Esophagus muscularis mucosa (tissue), 4 donors: Measurements from ENCODE around the gene CMC1. TPM values are rescaled to one million over a fixed set of nuclear protein-coding genes. Genes with fewer than 3 reads are reported as not detected.

Source experiments
- DNase-seq: peaks from one replicate; pipeline ENCODE4 v3.0.0-alpha.2; 2017; ENCODE audit errors: extremely low spot score
- H3K27ac ChIP-seq, 4 donors: fragments of 200-600 bp; sonication (generic); replicated peaks in 1 of 4; 1 replicate in 3 of 4; 2 replicates in 1 of 4; pipeline ENCODE4 v1.5.1; 2016 to 2019; ENCODE audit warnings: mild to moderate bottlenecking in 1 of 4
- H3K27me3 ChIP-seq, 4 donors: fragments of 200-600 bp; sonication (generic); one replicate each; pipeline versions ENCODE4 v1.5.1 to v1.6.0; 2016 to 2019
- H3K36me3 ChIP-seq, 4 donors: fragments of 200-600 bp; sonication (generic); one replicate each; pipeline ENCODE4 v1.5.1; 2016 to 2019
- H3K4me1 ChIP-seq, 4 donors: fragments of 200-600 bp; sonication (generic); one replicate each; pipeline ENCODE4 v1.5.1; 2016 to 2019
- H3K4me3 ChIP-seq, 4 donors: fragments of 200-600 bp; sonication (generic); 1 replicate in 2 of 4; 2 replicates in 2 of 4; pipeline ENCODE4 v1.5.1; 2016 to 2019; ENCODE audit warnings: mild to moderate bottlenecking in 4 of 4, moderate library complexity in 1 of 4
- H3K9me3 ChIP-seq, 4 donors: fragments of 200-600 bp; sonication (generic); 1 replicate in 3 of 4; 2 replicates in 1 of 4; pipeline ENCODE4 v1.5.1; 2016 to 2019
- EP300 ChIP-seq: sonication (generic); formaldehyde crosslinking; IDR thresholded peaks from one replicate; pipeline ENCODE4 v1.6.1; 2017; ENCODE audit warnings: antibody characterized with exemption
- POLR2A ChIP-seq: fragments of 450-650 bp; IDR thresholded peaks from one replicate; pipeline ENCODE4 v1.6.1; 2017; ENCODE audit warnings: antibody characterized with exemption, moderate library complexity, mild to moderate bottlenecking, low read depth
- POLR2AphosphoS5 ChIP-seq, 2 donors: sonication (generic); formaldehyde crosslinking; IDR thresholded peaks; one replicate each; pipeline ENCODE4 v1.6.1; 2017; ENCODE audit warnings: antibody characterized with exemption in 2 of 2
- WGBS: methylation state at CpG from one replicate; pipeline ENCODE4 v1.1.5; 2018; 5-methylcytosine and 5-hydroxymethylcytosine counted together
- intact Hi-C: fragments of 100-400 bp; cut with DNase I; formaldehyde crosslinking; loops from one replicate; pipeline ENCODE4 v1.15.1; 2023
- total RNA-seq, 4 donors: library from RNA; depleted of rRNA; stranded (reverse); fragments of >200 nt; gene quantifications; one replicate each; pipeline versions ENCODE4 v1.1.0 to v1.2.1, GENCODE V29; 2016
- TF ChIP-seq, protein P1 (sequence below), 3 experiments: fragments of 200-600 bp in 2 of 3; fragments of 450-650 bp in 1 of 3; sonication (generic) in 2 of 3; IDR thresholded peaks; one replicate each; pipeline ENCODE4 v1.5.1; 2017 to 2019; ENCODE audit warnings: antibody characterized with exemption in 3 of 3, mild to moderate bottlenecking in 2 of 3, moderate library complexity in 1 of 3

Gene CMC1
- total RNA-seq, 4 donors from 2014 or later: 9.1 to 20.3 (median 15.0) TPM

- Histone ChIP-seq H3K27ac (no peak overlapping the region), H3K4me1 (peaks cover 0 to 4% (median 0%) of the 10 kb centered on the region in 4 donors), H3K27me3 (no peaks in the 10 kb centered on the region), H3K9me3 (no peaks in the 10 kb centered on the region), H3K4me3 (no peak overlapping the region), H3K36me3 (no peaks in the 10 kb centered on the region)
- no peak for DNase-seq
- intact Hi-C loops: no loop called here
- 84% methylated on average over 1 of the region's 1 CpG for WGBS
- TF ChIP-seq, protein P1, sequence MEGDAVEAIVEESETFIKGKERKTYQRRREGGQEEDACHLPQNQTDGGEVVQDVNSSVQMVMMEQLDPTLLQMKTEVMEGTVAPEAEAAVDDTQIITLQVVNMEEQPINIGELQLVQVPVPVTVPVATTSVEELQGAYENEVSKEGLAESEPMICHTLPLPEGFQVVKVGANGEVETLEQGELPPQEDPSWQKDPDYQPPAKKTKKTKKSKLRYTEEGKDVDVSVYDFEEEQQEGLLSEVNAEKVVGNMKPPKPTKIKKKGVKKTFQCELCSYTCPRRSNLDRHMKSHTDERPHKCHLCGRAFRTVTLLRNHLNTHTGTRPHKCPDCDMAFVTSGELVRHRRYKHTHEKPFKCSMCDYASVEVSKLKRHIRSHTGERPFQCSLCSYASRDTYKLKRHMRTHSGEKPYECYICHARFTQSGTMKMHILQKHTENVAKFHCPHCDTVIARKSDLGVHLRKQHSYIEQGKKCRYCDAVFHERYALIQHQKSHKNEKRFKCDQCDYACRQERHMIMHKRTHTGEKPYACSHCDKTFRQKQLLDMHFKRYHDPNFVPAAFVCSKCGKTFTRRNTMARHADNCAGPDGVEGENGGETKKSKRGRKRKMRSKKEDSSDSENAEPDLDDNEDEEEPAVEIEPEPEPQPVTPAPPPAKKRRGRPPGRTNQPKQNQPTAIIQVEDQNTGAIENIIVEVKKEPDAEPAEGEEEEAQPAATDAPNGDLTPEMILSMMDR (IDR thresholded peaks at IDR 0.05): no peak
- TF ChIP-seq EP300 (no peak), POLR2A (no peak), POLR2AphosphoS5 (IDR thresholded peaks at IDR 0.05) (no peak)
Observed at GRCh38 chr3:28299705-28300104, 58.3 kb downstream of the CMC1 start.

- Histone ChIP-seq H3K27me3 (no peaks in the 10 kb centered on the region), H3K9me3 (no peaks in the 10 kb centered on the region), H3K36me3 (no peaks in the 10 kb centered on the region)
Observed at GRCh38 chr3:28300345-28300962, 59.0 kb downstream of the CMC1 start.

DNA sequence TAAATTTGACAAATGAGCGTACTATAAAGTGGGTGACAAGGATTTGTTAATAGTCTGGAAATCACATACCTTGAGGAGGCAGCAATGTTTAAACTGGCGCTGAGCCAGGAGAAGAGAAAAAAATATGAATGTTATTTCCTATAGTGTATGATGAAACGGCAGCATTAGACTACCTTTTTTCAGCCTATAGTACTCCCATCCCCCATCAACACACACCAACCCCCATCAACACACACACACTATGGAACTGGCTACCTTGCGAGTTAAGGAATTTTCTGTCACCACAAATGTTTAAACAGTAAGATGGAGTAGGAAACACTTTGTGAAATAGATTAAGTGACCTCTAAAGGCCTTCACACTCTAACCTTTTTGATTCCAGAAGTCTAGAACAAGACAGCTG lies 60.3 kb downstream of the CMC1 start:
- intact Hi-C loops: no loop called here
- Histone ChIP-seq H3K9me3 (no peaks in the 10 kb centered on the region), H3K36me3 (no peaks in the 10 kb centered on the region), H3K4me3 (no peak overlapping the region), H3K27ac (no peak overlapping the region), H3K4me1 (no peaks in the 10 kb centered on the region), H3K27me3 (no peaks in the 10 kb centered on the region)
- 84% methylated on average over 4 of the region's 4 CpGs for WGBS
- no peak for DNase-seq
- TF ChIP-seq POLR2A: no peak
- no peak for TF ChIP-seq POLR2AphosphoS5 (IDR thresholded peaks at IDR 0.05)
- TF ChIP-seq EP300: no peak
- TF ChIP-seq, protein P1 (IDR thresholded peaks at IDR 0.05): no peak

More at GRCh38 chr3:28300345-28300962, 59.0 kb downstream of the CMC1 start:
- no peak overlapping the region for H3K27ac ChIP-seq
- TF ChIP-seq, protein P1 (IDR thresholded peaks at IDR 0.05): no peak
- TF ChIP-seq EP300: no peak
- no peak for TF ChIP-seq POLR2A
- TF ChIP-seq POLR2AphosphoS5 (IDR thresholded peaks at IDR 0.05): no peak
- 94% methylated on average over 5 of the region's 5 CpGs for WGBS
- H3K4me1 ChIP-seq: peaks cover 0 to 4% (median 0%) of the 10 kb centered on the region in 4 donors
- DNase-seq: no peak
- intact Hi-C loops: no loop called here
- H3K4me3 ChIP-seq: no peak overlapping the region

GRCh38 chr3:28308196-28308595 lies 66.8 kb downstream of the CMC1 start:
- Histone ChIP-seq H3K36me3 (no peaks in the 10 kb centered on the region), H3K27ac (no peak overlapping the region), H3K9me3 (no peaks in the 10 kb centered on the region), H3K4me1 (no peaks in the 10 kb centered on the region), H3K27me3 (no peaks in the 10 kb centered on the region), H3K4me3 (no peak overlapping the region)
- DNase-seq: no peak
- intact Hi-C loops: no loop called here
- 91% methylated on average over 3 of the region's 3 CpGs for WGBS
- TF ChIP-seq POLR2A (no peak), EP300 (no peak), POLR2AphosphoS5 (IDR thresholded peaks at IDR 0.05) (no peak)
- TF ChIP-seq, protein P1 (IDR thresholded peaks at IDR 0.05): no peak

- WGBS: 95% methylated on average over 1 of the region's 1 CpG
Observed at GRCh38 chr3:28315711-28316110, 74.3 kb downstream of the CMC1 start.

More at GRCh38 chr3:28315711-28316110, 74.3 kb downstream of the CMC1 start:
- Histone ChIP-seq H3K27ac (no peak overlapping the region), H3K9me3 (no peaks in the 10 kb centered on the region), H3K36me3 (peaks cover 0 to 17% (median 3%) of the 10 kb centered on the region in 4 donors), H3K27me3 (no peaks in the 10 kb centered on the region), H3K4me1 (no peaks in the 10 kb centered on the region), H3K4me3 (no peak overlapping the region)
- TF ChIP-seq POLR2A (no peak), EP300 (no peak), POLR2AphosphoS5 (IDR thresholded peaks at IDR 0.05) (no peak)
- TF ChIP-seq, protein P1 (IDR thresholded peaks at IDR 0.05): no peak
- no peak for DNase-seq
- intact Hi-C loops: no loop called here
